HG02938 (cell line): ENCODE results near the gene ARHGAP40.

Experiments used
- ATAC-seq: cut with Tn5 transposase; IDR thresholded peaks from one replicate; pipeline ENCODE4 v1.9.1; 2021; ENCODE audit warnings: mild to moderate bottlenecking, moderate library complexity; ENCODE audit not compliant: unreplicated experiment

Gene ARHGAP40

DNA sequence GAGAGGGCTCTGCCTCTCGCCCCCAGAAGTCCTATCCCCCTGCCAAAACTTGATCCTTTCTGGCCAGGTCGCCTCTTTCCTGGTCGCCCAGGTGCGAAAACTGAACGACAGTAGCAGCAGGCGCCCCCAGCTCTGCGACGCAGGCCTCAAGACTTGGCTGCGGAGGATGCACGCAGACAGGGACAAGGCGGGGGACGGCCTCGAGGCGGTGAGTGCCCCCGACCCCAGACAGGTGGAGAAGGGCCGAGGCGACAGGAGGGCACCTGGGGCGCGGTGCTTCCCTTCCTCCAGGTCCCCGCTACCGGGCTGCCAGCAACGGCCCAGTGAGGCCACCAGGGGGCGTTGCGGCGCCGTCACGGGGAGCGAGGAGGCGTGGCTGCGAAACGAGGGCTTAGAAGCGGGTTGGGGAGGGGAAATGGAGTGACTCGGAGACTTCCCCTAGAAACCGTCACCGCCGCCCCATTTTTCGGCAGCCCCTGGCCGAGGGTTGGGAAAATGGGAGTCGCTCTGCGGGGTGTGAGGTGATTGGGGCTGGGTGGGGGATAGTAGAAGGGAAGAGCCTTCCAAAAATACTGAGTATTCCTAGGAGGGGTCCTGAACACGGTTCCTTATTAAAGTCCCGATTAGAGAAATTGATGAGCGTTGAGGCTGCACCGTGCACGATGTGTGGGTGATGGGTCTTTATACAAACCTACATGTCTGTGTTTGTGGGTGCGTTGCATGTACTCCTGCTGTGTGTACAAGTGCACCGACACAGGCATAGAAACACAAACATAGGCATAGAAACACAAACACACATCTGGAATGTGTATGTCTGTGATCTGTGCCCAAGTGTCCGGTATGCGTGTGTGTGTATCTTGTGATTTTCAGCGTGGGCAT lies 44.6 kb downstream of the ARHGAP40 start:
- no peak for ATAC-seq

DNA sequence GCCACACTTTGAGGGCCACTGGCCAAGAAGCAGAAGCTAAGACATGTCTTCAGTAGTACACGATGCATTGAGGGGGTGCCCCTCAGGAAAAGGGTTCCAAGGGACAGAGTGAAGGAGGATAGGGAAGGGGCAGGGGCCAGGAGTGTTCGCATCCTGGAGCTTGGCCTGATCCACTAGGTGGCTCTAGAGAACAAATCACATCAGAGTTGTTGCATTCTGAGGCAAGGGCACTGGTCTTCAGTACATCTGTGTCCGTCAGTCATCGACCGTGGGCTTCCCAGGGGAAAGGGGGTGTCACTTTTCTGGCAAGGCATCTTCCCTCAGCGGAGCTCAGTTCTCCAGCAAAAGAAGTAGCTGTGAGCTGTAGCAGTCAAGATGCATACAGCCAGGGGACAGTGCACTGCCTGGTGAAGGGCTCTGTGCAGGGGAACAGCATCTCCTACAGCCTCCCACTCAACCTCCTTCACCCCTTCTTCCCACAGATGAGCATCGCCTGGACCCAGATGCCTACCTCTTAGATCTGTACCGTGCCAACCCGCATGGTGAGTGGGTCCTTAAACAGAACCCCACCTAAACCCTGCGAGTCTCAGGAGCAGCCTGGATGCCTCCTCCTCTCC lies 47.8 kb downstream of the ARHGAP40 start:
- no peak for ATAC-seq

DNA sequence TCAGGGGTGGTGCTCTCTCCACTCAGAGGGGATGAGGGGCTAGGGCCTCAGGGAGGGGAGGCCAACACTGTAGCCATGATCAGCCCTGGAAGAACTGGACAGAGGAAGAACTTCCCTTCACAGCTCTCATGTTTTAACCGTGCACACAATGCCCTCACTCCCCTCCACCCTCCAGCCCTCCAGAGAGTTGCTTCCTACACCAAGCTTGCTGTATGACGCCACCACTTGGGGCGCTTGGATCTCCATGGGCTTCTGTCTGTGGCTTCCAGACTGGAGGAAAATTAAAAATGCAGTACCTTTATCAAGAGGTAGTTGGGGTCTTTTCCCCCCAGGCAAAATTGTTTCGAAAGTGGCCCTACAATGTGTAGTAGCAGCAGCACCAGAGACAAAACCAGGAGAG lies 48.4 kb downstream of the ARHGAP40 start:
- no peak for ATAC-seq

DNA sequence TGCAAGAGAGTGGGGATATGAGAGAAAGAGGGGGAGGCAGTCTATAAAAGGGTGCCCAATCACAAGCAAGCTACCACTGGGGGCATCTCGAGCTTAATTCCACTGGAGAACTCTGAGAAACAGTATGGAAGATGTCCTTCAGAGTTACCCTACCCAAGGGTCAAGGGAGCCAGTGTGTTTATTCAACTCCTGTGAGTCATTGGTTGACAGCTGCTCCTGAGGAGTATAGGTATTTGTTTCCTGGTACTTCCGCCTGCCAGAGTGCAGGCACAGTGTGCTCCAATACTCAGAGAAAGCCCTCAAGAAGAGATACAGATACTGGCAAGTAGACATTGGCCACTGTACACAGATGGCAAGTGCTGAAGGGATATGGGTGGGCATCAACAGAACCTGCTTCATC lies 49.5 kb downstream of the ARHGAP40 start:
- no peak for ATAC-seq

DNA sequence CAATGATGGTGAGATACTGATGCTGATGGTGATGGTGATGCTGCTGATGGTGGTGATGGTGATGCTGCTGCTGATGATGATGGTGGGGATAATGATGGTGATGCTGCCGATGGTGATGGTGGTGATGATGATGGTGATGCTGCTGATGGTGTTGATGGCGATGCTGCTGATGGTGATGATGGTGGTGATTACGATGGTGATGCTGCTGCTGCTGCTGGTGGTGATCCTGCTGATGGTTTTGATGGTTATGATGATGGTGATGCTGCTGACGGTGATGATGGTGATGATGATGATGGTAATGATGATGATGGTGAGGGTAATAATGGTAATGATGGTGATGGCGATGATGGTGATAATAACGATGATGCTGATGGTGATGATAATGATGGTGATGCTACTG lies 50.0 kb downstream of the ARHGAP40 start:
- no peak for ATAC-seq

DNA sequence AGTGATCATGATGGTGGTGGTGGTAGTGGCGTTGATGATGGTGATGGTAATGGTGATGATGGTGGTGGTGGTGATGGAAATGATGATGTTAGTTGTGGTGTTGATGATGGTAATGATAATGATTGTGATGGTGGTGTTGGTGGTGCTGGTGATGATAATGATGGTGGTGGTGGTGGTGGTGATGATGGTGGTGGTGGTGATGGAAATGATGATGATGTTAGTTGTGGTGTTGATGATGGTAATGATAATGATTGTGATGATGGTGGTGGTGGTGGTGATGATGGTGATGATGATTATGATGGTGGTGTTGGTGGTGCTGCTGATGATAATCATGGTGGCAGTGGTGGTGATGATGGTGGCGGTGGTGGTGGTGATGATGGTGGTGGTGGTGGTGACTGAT lies 51.4 kb downstream of the ARHGAP40 start:
- ATAC-seq = no peak

DNA sequence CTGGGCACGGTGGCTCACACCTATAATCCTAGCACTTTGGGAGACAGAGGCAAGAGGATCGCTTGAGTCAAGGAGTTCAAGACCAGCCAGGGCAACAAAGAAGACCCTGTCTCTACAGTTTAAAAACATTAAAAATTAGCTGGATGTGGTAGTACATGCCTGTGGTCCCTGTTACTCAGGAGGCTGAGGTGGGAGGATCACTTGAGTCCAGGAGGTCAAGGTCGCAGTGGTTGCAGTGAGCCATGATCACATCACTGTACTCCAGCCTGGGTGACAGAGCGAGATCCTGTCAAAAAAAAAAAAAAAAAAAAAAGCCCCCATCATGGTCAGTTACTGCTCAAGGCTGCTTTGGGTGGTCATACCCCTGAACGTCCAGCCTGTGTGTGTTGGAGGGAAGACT lies 55.8 kb downstream of the ARHGAP40 start:
- ATAC-seq = no peak

DNA sequence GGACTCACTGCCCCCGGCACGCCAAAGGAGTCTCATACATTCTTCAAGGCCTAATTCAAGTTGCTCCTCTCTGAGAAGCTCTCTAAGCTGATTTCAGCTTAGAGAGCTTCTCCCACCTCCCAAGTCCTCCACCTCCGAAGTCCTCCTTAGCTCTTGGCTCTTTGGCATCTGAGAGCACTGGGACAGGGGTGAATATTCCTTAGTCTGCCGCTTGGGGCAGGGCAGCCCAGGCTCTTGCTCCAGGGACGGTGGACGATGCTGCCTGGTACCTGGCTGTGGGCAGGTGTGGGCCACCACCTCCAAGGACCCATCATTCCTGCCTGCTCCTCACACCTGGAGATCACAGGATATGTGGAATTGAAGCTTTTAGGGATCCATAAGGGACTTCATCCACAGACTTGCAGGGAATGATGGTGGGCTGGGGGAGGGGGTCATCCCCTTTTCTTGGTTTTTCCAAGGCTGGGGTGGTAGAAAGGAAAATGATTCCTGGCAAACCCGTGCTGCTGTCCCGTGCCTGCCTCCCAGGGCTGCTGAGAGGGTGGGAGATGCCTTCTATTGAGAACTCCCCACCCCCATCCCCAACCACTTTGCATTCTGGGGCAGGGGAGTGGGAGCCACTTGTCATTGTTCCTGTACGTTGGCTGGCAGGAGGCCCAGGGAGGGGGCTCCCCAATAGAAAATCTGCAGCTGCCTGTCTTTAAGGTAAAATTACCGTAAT lies 57.4 kb downstream of the ARHGAP40 start:
- ATAC-seq = no peak

DNA sequence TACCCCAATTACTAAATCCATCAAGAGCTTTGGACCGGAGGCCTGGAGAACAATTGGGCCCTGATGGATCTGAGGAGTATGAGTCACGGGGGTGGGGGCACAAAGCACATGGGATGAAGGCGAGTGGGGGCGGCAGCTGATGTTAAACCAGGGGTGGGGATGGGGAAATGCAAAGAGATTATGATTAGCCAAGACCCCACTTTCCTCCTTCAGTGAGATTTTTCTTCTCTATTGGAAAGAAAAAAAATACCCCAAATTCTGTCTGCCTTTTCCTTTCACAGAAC lies 57.9 kb downstream of the ARHGAP40 start:
- ATAC-seq = no peak

DNA sequence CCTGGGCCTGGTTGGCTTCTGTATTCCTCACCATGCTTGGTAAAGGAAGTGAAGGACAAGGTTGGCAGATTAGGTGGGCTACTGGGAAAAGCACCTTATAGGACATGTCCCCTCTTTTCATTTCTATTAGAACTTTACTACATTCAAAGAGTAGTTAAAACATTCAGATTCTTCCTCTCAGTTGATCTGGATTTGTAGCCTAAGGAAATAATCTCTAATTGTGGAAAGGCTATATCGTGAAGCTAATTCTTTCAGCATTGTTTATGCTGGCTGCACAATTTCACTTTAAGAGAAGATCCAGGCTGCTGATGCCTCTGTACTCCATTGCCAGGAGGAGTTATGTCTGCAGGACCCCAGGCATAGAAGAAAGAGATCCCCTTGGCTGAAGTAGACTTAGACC lies 58.8 kb downstream of the ARHGAP40 start:
- ATAC-seq = no peak

DNA sequence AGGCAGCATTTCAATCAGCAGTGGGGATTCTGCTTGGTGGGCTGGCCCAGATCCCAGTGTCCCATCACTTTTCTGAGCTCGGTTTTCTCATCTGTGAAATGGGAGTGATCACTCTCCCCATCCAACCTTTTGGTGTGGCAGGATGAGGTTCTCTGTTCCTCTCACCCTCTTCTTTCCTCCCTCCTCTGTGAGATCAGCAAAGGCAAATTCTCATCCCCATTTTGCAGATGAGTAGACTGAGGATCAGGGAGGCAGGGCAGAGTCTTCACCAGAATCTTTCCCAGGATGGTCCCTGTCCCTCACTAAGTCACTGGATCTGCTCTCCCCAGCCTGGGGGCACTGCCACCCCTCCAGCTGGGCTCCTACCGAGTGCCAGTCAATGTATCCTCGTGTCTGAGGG lies 62.1 kb downstream of the ARHGAP40 start:
- ATAC-seq = no peak

DNA sequence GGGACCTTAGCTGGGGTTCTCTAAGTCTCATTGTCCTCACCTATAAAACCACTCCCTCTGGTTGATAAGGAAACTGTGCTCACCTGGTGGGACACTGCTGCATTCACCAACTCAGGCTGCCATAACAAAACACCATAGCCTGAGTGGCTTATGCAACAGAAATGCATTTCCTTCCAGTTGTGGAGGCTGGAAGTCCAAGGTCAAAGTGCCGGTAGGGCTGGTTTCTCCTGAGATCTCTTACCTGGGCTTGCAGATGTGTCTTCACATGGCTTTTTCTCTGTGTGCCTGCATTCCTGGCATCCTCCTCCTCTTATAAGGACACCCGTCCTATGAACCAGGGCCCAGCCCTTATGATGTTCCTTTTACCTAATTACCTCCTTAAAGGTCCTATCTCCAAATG lies 62.7 kb downstream of the ARHGAP40 start:
- ATAC-seq = no peak

DNA sequence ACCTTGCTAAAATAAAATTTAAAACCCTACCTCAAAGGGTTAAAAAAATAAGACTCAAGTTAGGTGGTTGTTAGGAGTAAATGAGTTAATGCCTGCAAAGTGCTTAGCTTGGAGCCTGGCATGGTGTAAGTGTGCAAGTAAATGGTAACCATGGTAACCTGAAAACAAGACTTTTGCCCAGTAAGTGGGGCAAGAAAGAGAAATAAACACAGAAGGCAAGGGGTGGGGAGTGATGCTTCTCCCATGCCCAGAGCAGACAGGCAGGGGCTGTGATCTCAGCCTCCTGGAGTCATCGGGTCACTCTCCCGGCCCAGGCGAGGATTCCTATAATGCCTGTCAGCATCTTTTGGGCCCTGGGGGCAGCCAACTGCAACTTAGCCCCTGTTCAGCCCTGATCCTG lies 63.5 kb downstream of the ARHGAP40 start:
- no peak for ATAC-seq

DNA sequence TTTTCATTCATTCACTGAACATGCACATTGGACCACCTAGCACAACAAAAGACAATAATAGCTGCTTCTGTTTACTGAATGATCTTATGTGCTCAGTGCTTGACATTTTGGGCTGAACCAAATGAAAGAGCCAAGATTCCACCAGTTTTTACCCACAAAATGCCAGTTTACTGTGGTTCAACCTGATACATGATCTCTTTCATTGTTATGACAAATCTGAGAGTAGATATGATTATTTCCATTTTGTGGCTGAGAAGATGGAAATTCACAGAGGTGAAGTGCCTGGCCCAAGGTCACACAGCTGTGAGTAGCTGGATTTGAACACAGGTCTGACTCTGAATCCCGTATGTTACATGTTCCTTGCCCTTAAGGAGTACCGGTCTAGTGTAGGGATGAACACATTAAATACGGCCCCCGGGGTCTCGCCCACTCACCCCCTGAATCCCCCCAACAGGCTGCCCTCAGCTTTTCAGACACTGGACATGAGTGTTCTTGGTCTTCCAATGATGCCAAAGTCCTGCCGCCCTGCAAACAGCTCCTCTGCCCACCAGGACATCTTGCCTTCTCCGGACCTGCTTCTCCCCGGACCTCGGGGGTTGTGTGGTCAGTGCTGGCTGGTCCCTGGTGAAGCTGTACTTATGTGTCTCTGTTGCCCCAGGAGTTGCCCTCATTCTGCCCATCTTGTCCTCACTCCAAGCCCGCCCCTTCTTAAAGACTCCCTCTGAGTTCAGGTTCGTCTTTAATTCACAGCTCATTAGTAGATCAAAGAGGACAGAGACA lies 64.1 kb downstream of the ARHGAP40 start:
- no peak for ATAC-seq

DNA sequence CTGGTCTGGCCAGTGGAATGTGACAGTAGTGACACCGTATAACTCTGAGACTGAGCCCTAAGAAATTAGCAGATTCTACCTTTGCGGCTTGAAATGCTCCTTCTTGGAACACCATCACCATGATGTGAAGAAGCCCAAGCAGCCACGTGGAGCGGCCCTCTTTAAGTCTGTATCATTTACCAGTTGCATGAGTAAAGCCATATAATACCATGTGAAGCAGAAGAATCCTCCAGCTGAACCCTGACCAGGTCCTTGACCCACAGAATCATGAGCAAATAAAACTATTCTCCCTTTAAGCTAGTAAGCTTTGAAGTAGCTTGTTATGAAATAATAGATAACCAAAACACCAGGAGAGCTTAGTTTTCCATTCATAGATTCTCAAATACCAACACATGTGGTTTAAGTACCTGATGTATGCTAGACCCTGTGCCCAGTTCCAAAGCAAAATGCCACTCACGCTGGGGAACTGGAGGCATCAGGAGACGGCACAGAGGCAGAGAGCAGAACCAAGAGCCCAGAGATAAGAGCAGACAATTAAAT lies 65.9 kb downstream of the ARHGAP40 start:
- ATAC-seq = no peak

DNA sequence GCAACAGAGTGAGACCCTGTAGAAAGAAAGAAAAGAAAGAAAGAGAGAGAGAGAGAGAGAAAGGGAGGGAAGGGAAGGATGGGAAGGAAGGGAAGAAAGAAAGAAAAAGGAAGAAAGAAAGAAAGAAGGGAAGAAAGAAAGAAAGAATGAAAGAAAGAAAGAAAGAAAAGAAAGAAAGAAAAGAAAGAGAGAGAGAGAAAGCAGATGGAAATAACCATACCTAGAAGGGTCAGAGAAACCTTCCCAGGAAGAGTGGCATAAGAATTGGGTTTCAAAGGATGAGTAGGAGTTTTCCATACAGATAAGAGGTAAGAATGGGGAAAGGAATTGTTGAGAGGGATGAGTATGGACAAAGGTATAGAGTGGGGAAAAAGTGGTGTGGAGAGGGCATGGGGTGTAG lies 68.1 kb downstream of the ARHGAP40 start:
- no peak for ATAC-seq

DNA sequence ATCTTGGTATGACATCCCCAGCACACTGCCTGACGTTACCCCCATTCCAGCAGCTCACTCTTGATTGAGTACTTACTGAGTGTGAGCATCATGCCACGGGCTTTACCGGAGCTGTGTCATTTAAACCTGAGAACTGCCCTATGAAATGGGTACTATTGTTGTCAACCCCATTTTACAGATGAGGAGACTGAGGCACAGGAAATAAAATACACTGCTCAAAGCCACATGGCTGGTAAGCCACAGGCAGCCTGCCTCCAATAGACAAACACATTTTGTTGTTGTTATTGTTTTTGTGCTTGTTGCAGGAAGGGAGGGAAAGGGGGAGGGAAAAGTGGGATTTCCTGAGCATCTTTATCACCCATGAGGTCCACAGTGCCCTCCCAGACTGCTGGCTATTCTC lies 69.2 kb downstream of the ARHGAP40 start:
- ATAC-seq = no peak

DNA sequence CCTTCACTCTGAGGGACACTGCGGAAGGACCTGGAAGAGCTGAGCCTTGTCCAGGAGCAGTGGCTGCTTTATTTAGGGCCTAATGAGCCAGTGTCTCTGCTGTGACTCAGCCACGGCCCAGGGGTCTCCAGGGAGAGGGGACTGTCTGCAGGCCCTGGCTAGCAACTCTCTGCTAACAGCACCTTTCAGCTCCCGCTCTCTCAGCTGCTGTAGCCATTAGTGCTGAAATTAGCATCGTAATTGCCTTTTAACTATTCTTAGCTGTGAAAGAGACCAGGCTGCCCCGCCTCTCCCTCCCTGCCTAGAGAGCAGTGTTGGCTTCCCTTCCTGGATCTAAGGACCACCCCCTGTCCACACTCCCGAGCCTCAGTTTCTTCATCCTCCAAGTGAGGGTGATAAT lies 69.6 kb downstream of the ARHGAP40 start:
- ATAC-seq = no peak

DNA sequence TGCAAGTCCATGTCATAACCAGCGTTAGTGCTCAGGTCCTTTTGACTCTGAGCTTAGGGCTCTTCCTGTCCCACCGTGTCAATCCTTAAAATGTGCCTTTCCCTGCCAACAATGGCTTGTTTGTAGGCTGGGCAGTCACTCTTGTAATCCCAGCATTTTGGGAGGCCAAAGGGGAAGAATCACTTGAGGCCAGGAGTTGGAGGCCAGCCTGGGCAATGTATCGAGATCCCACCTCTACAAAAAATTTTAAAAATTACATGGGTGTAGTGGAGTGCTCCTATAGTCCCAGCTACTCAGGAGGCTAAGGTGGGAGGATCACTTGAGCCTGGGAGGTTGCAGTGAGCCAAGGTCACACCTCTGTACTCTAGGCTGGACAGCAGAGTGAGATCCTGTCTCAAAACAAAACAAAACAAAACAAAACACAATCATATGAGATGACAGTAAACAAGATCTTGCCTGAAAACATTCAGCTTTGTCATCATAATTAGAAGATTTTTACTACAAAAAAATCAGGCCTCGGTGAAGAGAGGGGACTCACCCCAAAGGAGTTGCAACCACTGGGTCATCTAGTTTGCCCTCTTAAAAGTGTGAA lies 70.2 kb downstream of the ARHGAP40 start:
- no peak for ATAC-seq

DNA sequence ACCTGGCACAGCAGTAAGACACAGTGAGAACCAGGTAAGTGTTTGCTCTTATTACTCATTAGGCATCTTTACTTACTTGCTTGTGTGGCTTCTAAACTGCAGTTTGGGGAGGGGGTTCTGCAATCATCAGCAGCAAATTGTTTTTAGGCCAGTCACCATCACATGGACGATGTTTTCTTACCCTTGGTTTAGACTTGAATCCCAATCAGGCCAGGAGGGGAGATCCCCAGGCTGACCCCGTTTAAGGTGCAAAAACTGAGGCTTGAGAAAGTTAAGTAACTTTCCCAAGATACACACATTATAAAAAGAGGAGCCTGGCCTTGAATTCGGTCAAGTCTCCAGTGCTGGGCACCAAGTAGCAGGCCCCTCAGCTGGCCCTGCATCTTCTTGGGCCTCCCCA lies 70.9 kb downstream of the ARHGAP40 start:
- no peak for ATAC-seq

DNA sequence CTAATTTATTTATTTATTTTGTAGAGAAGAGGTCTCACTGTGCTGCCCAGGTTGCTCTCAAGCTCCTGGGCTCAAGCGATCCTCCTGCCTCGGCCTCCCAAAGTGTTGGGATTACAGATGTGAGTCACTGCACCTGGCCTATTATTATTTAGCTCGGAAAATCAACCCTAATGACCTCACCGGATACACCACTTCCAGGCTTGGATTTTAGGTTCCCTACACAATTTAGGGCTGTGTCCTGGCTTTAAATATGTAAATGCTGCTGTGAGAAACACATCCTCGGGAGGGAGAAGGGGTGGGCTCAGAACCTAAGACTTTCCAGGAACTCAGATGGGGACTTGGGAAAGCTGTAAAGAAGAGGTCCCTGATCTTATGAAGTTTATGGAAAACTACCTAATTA lies 71.7 kb downstream of the ARHGAP40 start:
- ATAC-seq = no peak
